Keratinocyte (primary cell): ENCODE results near the gene CD3D. TPM values are rescaled to one million over a fixed set of nuclear protein-coding genes. Genes with fewer than 3 reads are reported as not detected.

Source experiments
- DNase-seq: peaks from one replicate; pipeline ENCODE4 v3.0.0-alpha.2; 2011; ENCODE audit warnings: low read depth, missing footprints, low spot score
- FAIRE-seq: peaks from 2 replicates; lab custom pipeline; 2011; peaks lifted over from hg19 to GRCh38; lab: Jason Lieb, UNC
- H2AFZ ChIP-seq: 2 replicates; pipeline ENCODE4 v1.6.0; 2012; ENCODE audit warnings: low read length, control low read depth, inconsistent platforms; ENCODE audit not compliant: control insufficient read depth
- H3K27ac ChIP-seq: 2 replicates; pipeline ENCODE4 v1.5.1; 2011; ENCODE audit warnings: low read length; ENCODE audit not compliant: control insufficient read depth, insufficient read depth
- H3K27me3 ChIP-seq: 3 replicates; pipeline ENCODE4 v1.6.0; 2011; ENCODE audit warnings: low read length; ENCODE audit not compliant: control insufficient read depth, insufficient read depth; ENCODE audit errors: extremely low read depth
- H3K36me3 ChIP-seq, 2 experiments: 2 replicates in 1 of 2; 3 replicates in 1 of 2; pipeline ENCODE4 v1.5.1; 2011; ENCODE audit warnings: low read length in 2 of 2, mild to moderate bottlenecking in 1 of 2; ENCODE audit not compliant: control insufficient read depth in 2 of 2, insufficient read depth in 2 of 2; ENCODE audit errors: extremely low read depth in 1 of 2
- H3K4me1 ChIP-seq: 3 replicates; pipeline ENCODE4 v1.5.1; 2011; ENCODE audit warnings: low read length; ENCODE audit not compliant: control insufficient read depth, insufficient read depth; ENCODE audit errors: extremely low read depth
- H3K4me2 ChIP-seq: 3 replicates; pipeline ENCODE4 v1.6.0; 2011; ENCODE audit warnings: low read depth, low read length; ENCODE audit not compliant: control insufficient read depth, insufficient read depth; ENCODE audit errors: extremely low read depth
- H3K4me3 ChIP-seq, 3 experiments: fragments of 200-600 bp in 1 of 3; sonication (generic) in 1 of 3; 2 replicates in 2 of 3; 3 replicates in 1 of 3; pipeline ENCODE4 v1.5.1; 2011 to 2016; ENCODE audit warnings: low read length in 3 of 3, mild to moderate bottlenecking in 3 of 3, control low read depth in 2 of 3, inconsistent platforms in 1 of 3, low read depth in 1 of 3, mixed read lengths in 1 of 3, mixed run types in 1 of 3, moderate library complexity in 1 of 3; ENCODE audit not compliant: control insufficient read depth in 2 of 3, insufficient read depth in 2 of 3; ENCODE audit errors: extremely low read depth in 1 of 3
- H3K79me2 ChIP-seq: 2 replicates; pipeline ENCODE4 v1.6.0; 2012; ENCODE audit warnings: low read length; ENCODE audit not compliant: control insufficient read depth, insufficient read depth
- H3K9ac ChIP-seq: 3 replicates; pipeline ENCODE4 v1.6.0; 2011; ENCODE audit warnings: low read length; ENCODE audit not compliant: control insufficient read depth, insufficient read depth; ENCODE audit errors: extremely low read depth
- H3K9me1 ChIP-seq: 3 replicates; pipeline ENCODE4 v1.6.0; 2011; ENCODE audit warnings: low read length; ENCODE audit not compliant: control insufficient read depth, insufficient read depth; ENCODE audit errors: extremely low read depth
- H3K9me3 ChIP-seq: 2 replicates; pipeline ENCODE4 v1.5.1; 2012; ENCODE audit warnings: low read depth, low read length; ENCODE audit not compliant: control insufficient read depth
- H4K20me1 ChIP-seq: 3 replicates; pipeline ENCODE4 v1.6.0; 2011; ENCODE audit warnings: low read length; ENCODE audit not compliant: control insufficient read depth, insufficient read depth; ENCODE audit errors: extremely low read depth
- CTCF ChIP-seq, 3 experiments: IDR thresholded peaks in 1 of 3; conservative IDR thresholded peaks in 1 of 3; optimal IDR thresholded peaks in 1 of 3; 2 replicates in 2 of 3; 3 replicates in 1 of 3; pipeline versions ENCODE3 to v1.5.1; 2011; ENCODE audit warnings: low read length in 3 of 3, mild to moderate bottlenecking in 3 of 3, moderate library complexity in 2 of 3, control low read depth in 1 of 3, inconsistent platforms in 1 of 3; ENCODE audit not compliant: insufficient read depth in 2 of 3; ENCODE audit errors: extremely low read depth in 1 of 3
- EZH2 ChIP-seq: IDR thresholded peaks from one replicate; pipeline ENCODE4 v1.6.1; 2012; ENCODE audit warnings: inconsistent platforms, mild to moderate bottlenecking, low read length, moderate library complexity
- dilution Hi-C: fragments of 300-500 bp; cut with MboI; formaldehyde crosslinking; loops from one replicate; pipeline ENCODE4 v1.7.0; 2020; ENCODE audit warnings: low sequenced_read_pairs; ENCODE audit not compliant: extremely low pct_ligation_motif_present
- polyA plus RNA-seq, 5 experiments: library from polyadenylated mRNA; depleted of rRNA in 3 of 5; stranded (reverse) in 3 of 5; stranded (forward) in 1 of 5; unstranded in 1 of 5; fragments of >200 nt; gene quantifications; 1 replicate in 1 of 5; 2 replicates in 3 of 5; 3 replicates in 1 of 5; pipeline versions ENCODE4 v1.2.1 to v1.2.3, GENCODE V29; 2011 to 2012; ENCODE audit warnings: missing spikeins in 2 of 5, low read depth in 1 of 5, low replicate concordance in 1 of 5

CD3D gene
- polyA plus RNA-seq, 1 donor (not counting 4 experiments of a cell fraction or from before 2014, with no cell fraction given): not detected

- no peak overlapping the region for H3K4me3 ChIP-seq
- H2AFZ ChIP-seq: no peak overlapping the region
- no peaks in the 10 kb centered on the region for H4K20me1 ChIP-seq
- H3K9me1 ChIP-seq: no peaks in the 10 kb centered on the region
- DNase-seq (no peak), FAIRE-seq (no peak)
- H3K36me3 ChIP-seq: no peaks in the 10 kb centered on the region
- H3K4me2 ChIP-seq: no peak overlapping the region
- peaks cover 7% of the 10 kb centered on the region for H3K4me1 ChIP-seq
- dilution Hi-C loops: no loop called here
- no peaks in the 10 kb centered on the region for H3K79me2 ChIP-seq
- H3K9ac ChIP-seq: no peak overlapping the region
- H3K9me3 ChIP-seq: no peaks in the 10 kb centered on the region
- TF ChIP-seq CTCF (optimal IDR thresholded peaks at IDR 0.05 in 1 of 3, IDR thresholded peaks at IDR 0.05 in 1 of 3, conservative IDR thresholded peaks at IDR 0.05 in 1 of 3; ENCODE audit: extremely low read depth in 1 of 3, insufficient read depth in 2 of 3, low read length in 3 of 3) (no peak), EZH2 (no peak)
- peaks cover 2% of the 10 kb centered on the region for H3K27me3 ChIP-seq
- no peak overlapping the region for H3K27ac ChIP-seq
Observed at GRCh38 chr11:118341815-118342489, 553 bp downstream of the CD3D start.

DNA sequence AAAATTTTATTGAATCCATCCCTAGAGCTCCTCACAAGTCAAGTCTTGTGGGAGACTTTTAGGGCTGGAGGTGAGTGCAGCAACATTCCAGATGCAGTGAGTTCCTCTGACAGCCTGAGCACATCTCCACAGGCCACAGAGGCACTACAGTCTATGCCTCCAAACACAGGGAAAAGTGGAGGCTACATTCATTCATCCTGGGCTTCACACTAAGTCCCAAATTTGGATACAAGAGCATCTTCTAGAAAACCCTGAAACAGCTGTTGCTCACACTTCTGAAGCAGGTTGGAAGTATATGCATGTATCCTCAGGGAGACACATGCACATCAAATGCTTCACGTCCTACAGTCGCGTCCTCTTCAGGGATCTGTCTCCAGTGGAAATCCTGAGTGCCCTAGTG is 1.2 kb downstream of the CD3D start:
- Histone ChIP-seq H3K36me3 (no peaks in the 10 kb centered on the region), H3K4me2 (no peak overlapping the region), H3K9me1 (no peaks in the 10 kb centered on the region), H3K4me1 (peaks cover 7% of the 10 kb centered on the region), H3K9me3 (no peaks in the 10 kb centered on the region), H2AFZ (no peak overlapping the region), H3K27me3 (peaks cover 2% of the 10 kb centered on the region), H3K4me3 (no peak overlapping the region), H3K9ac (no peak overlapping the region), H3K27ac (no peak overlapping the region), H3K79me2 (no peaks in the 10 kb centered on the region), H4K20me1 (no peaks in the 10 kb centered on the region)
- dilution Hi-C loops: no loop called here
- TF ChIP-seq CTCF (optimal IDR thresholded peaks at IDR 0.05 in 1 of 3, IDR thresholded peaks at IDR 0.05 in 1 of 3, conservative IDR thresholded peaks at IDR 0.05 in 1 of 3; ENCODE audit: extremely low read depth in 1 of 3, insufficient read depth in 2 of 3, low read length in 3 of 3): no peak
- no peak for TF ChIP-seq EZH2
- no peak for DNase-seq
- no peak for FAIRE-seq
